Mesenchymal stem cell (in vitro differentiated cells and primary cell): Measurements from ENCODE around the gene CDH18.
A peak's percentile ranks its signal among the peaks of the same experiment; 100 is the strongest.

Source experiments
- DNase-seq: peaks from one replicate; pipeline ENCODE4 v3.0.0-alpha.2; 2013
- H2AFZ ChIP-seq: one replicate; pipeline ENCODE4 v1.6.1; 2013; ENCODE audit warnings: low read depth, mild to moderate bottlenecking, control low read depth, inconsistent platforms, low read length, moderate library complexity
- H2AK5ac ChIP-seq: 2 replicates; pipeline ENCODE4 v1.6.1; 2013; ENCODE audit warnings: low read length, moderate library complexity, mild to moderate bottlenecking, inconsistent platforms; ENCODE audit not compliant: severe bottlenecking
- H2BK120ac ChIP-seq: one replicate; pipeline ENCODE4 v1.6.1; 2013; ENCODE audit warnings: low read depth, mild to moderate bottlenecking, inconsistent platforms, low read length, moderate library complexity
- H2BK12ac ChIP-seq, 2 experiments: one replicate each; pipeline ENCODE4 v1.6.1; 2013; ENCODE audit warnings: inconsistent platforms in 2 of 2, low read length in 2 of 2, mild to moderate bottlenecking in 2 of 2, moderate library complexity in 2 of 2, control low read depth in 1 of 2
- H2BK15ac ChIP-seq: one replicate; pipeline ENCODE4 v1.6.1; 2013; ENCODE audit warnings: mild to moderate bottlenecking, low read depth, inconsistent platforms; ENCODE audit not compliant: poor library complexity, severe bottlenecking
- H2BK5ac ChIP-seq: 2 replicates; pipeline ENCODE4 v1.6.1; 2013; ENCODE audit warnings: low read depth, mild to moderate bottlenecking, low read length, control low read depth, inconsistent platforms; ENCODE audit not compliant: poor library complexity, severe bottlenecking
- H3K14ac ChIP-seq, 2 experiments: one replicate each; pipeline ENCODE4 v1.6.1; 2013; ENCODE audit warnings: inconsistent platforms in 2 of 2, low read length in 2 of 2, control low read depth in 1 of 2, mild to moderate bottlenecking in 1 of 2, moderate library complexity in 1 of 2
- H3K18ac ChIP-seq, 2 experiments: one replicate each; pipeline ENCODE4 v1.6.1; 2013; ENCODE audit warnings: inconsistent platforms in 2 of 2, low read length in 2 of 2, control low read depth in 1 of 2, low read depth in 1 of 2, mild to moderate bottlenecking in 1 of 2
- H3K23ac ChIP-seq, 2 experiments: one replicate each; pipeline ENCODE4 v1.6.1; 2013; ENCODE audit warnings: inconsistent platforms in 2 of 2, low read length in 2 of 2, mild to moderate bottlenecking in 2 of 2, moderate library complexity in 2 of 2, control low read depth in 1 of 2
- H3K27ac ChIP-seq: 2 replicates; pipeline ENCODE4 v1.5.1; 2013; ENCODE audit warnings: mild to moderate bottlenecking, moderate library complexity, low read length, control low read depth, inconsistent platforms; ENCODE audit not compliant: poor library complexity, severe bottlenecking
- H3K27me3 ChIP-seq, 2 experiments: 2 replicates each; pipeline versions ENCODE4 v1.6.1 to v1.7.0; 2013; ENCODE audit warnings: low read length in 2 of 2, mild to moderate bottlenecking in 2 of 2, moderate library complexity in 2 of 2, control low read depth in 1 of 2, inconsistent platforms in 1 of 2; ENCODE audit not compliant: control insufficient read depth in 1 of 2, insufficient read depth in 1 of 2
- H3K36me3 ChIP-seq, 2 experiments: 2 replicates each; pipeline versions ENCODE4 v1.6.1 to v1.7.0; 2013; ENCODE audit warnings: low read length in 2 of 2, control low read depth in 1 of 2, inconsistent platforms in 1 of 2, low read depth in 1 of 2, mild to moderate bottlenecking in 1 of 2; ENCODE audit not compliant: insufficient read depth in 2 of 2, control insufficient read depth in 1 of 2
- H3K4ac ChIP-seq, 2 experiments: one replicate each; pipeline ENCODE4 v1.6.1; 2013; ENCODE audit warnings: inconsistent platforms in 2 of 2, low read length in 2 of 2, mild to moderate bottlenecking in 2 of 2, moderate library complexity in 2 of 2, control low read depth in 1 of 2, low read depth in 1 of 2
- H3K4me1 ChIP-seq: 2 replicates; pipeline ENCODE4 v1.6.1; 2013; ENCODE audit warnings: low read depth, low read length, control low read depth; ENCODE audit not compliant: control insufficient read depth, insufficient read depth
- H3K4me2 ChIP-seq: 2 replicates; pipeline ENCODE4 v1.6.1; 2013; ENCODE audit warnings: low read length, mild to moderate bottlenecking, inconsistent platforms; ENCODE audit not compliant: poor library complexity, severe bottlenecking
- H3K4me3 ChIP-seq, 2 experiments: 2 replicates each; pipeline versions ENCODE4 v1.5.1 to v1.7.0; 2013; ENCODE audit warnings: low read length in 2 of 2, mild to moderate bottlenecking in 2 of 2, control low read depth in 1 of 2, low read depth in 1 of 2; ENCODE audit not compliant: insufficient read depth in 1 of 2
- H3K79me1 ChIP-seq: replicated peaks from 2 replicates; pipeline ENCODE4 v1.6.1; 2013; ENCODE audit warnings: mild to moderate bottlenecking, control low read depth, low read length, inconsistent platforms; ENCODE audit not compliant: poor library complexity, severe bottlenecking
- H3K9ac ChIP-seq: 2 replicates; pipeline ENCODE4 v1.7.0; 2013; ENCODE audit warnings: mild to moderate bottlenecking, low read length, moderate library complexity
- H3K9me3 ChIP-seq: 2 replicates; pipeline ENCODE4 v1.7.0; 2013; ENCODE audit warnings: mild to moderate bottlenecking, low read length; ENCODE audit not compliant: control insufficient read depth
- H4K8ac ChIP-seq: one replicate; pipeline ENCODE4 v1.6.1; 2013; ENCODE audit warnings: inconsistent platforms, mild to moderate bottlenecking, low read length, moderate library complexity
- H4K91ac ChIP-seq: one replicate; pipeline ENCODE4 v1.6.1; 2013; ENCODE audit warnings: mild to moderate bottlenecking, low read length, inconsistent platforms
- WGBS: methylation state at CpG from one replicate; pipeline ENCODE4 v1.1.7; 2013; ENCODE audit warnings: mixed read lengths; 5-methylcytosine and 5-hydroxymethylcytosine counted together

Gene CDH18

GRCh38 chr5:19927170-19927569 lies 60.8 kb downstream of the CDH18 start:
- H3K4me1 ChIP-seq = peaks cover 1% of the 10 kb centered on the region

GRCh38 chr5:19923742-19924141 lies 64.3 kb downstream of the CDH18 start:
- no peaks in the 10 kb centered on the region for H3K9me3 ChIP-seq
- no peak overlapping the region for H2AFZ ChIP-seq
- WGBS = no CpG with 5 or more reads among the region's 3 CpGs
- H3K14ac ChIP-seq = no peak overlapping the region
- peak; percentile 52 for DNase-seq
- no peak overlapping the region for H3K4me3 ChIP-seq
- H4K91ac ChIP-seq = no peak overlapping the region
- no peaks in the 10 kb centered on the region for H3K79me1 ChIP-seq
- H2BK120ac ChIP-seq = no peak overlapping the region
- H3K23ac ChIP-seq = no peak overlapping the region
- H2BK5ac ChIP-seq = no peak overlapping the region
- peak overlapping the region in 1 of 2 experiments; percentile 24 for H3K18ac ChIP-seq
- H2AK5ac ChIP-seq = no peak overlapping the region
- H4K8ac ChIP-seq = no peak overlapping the region
- no peaks in the 10 kb centered on the region for H3K27me3 ChIP-seq
- H3K27ac ChIP-seq = no peak overlapping the region
- H3K4me1 ChIP-seq = peaks cover 1% of the 10 kb centered on the region
- no peak overlapping the region for H2BK12ac ChIP-seq
- peak overlapping the region; percentile 5 for H3K9ac ChIP-seq
- H2BK15ac ChIP-seq = no peak overlapping the region
- H3K4ac ChIP-seq = no peak overlapping the region
- no peaks in the 10 kb centered on the region for H3K36me3 ChIP-seq
- H3K4me2 ChIP-seq = no peak overlapping the region

More at GRCh38 chr5:19927170-19927569, 60.8 kb downstream of the CDH18 start:
- no peak overlapping the region for H3K18ac ChIP-seq
- no peak overlapping the region for H3K27ac ChIP-seq
- no peak overlapping the region for H2BK120ac ChIP-seq
- WGBS = 50% methylated on average over 2 of the region's 2 CpGs
- no peaks in the 10 kb centered on the region for H3K79me1 ChIP-seq
- H4K91ac ChIP-seq = no peak overlapping the region
- H3K9ac ChIP-seq = peak overlapping the region; percentile 67
- no peak overlapping the region for H2BK5ac ChIP-seq
- no peak overlapping the region for H3K4ac ChIP-seq
- no peaks in the 10 kb centered on the region for H3K27me3 ChIP-seq
- no peak overlapping the region for H2AK5ac ChIP-seq
- no peak overlapping the region for H2BK12ac ChIP-seq
- H2AFZ ChIP-seq = no peak overlapping the region
- no peak overlapping the region for H2BK15ac ChIP-seq
- H3K23ac ChIP-seq = no peak overlapping the region
- H3K36me3 ChIP-seq = no peaks in the 10 kb centered on the region
- peak; percentile 38 for DNase-seq
- no peak overlapping the region for H4K8ac ChIP-seq
- H3K9me3 ChIP-seq = no peaks in the 10 kb centered on the region
- no peak overlapping the region for H3K14ac ChIP-seq
- H3K4me2 ChIP-seq = no peak overlapping the region
- H3K4me3 ChIP-seq = no peak overlapping the region

- Histone ChIP-seq H3K4me3 (no peak overlapping the region), H3K27ac (no peak overlapping the region), H2BK5ac (no peak overlapping the region), H2BK120ac (no peak overlapping the region), H4K8ac (no peak overlapping the region), H2BK12ac (no peak overlapping the region), H3K4ac (no peak overlapping the region), H2AFZ (no peak overlapping the region), H3K9me3 (no peaks in the 10 kb centered on the region), H2BK15ac (no peak overlapping the region), H3K9ac (no peak overlapping the region), H4K91ac (no peak overlapping the region), H3K23ac (no peak overlapping the region), H3K18ac (no peak overlapping the region), H3K4me2 (no peak overlapping the region), H3K79me1 (no peaks in the 10 kb centered on the region), H3K27me3 (no peaks in the 10 kb centered on the region), H3K36me3 (no peaks in the 10 kb centered on the region), H3K4me1 (no peaks in the 10 kb centered on the region), H2AK5ac (no peak overlapping the region), H3K14ac (no peak overlapping the region)
- WGBS = no CpG with 5 or more reads among the region's 4 CpGs
- DNase-seq = no peak
Measured at GRCh38 chr5:19920761-19921160, 67.2 kb downstream of the CDH18 start.

- Histone ChIP-seq H2BK12ac (no peak overlapping the region), H3K27me3 (no peaks in the 10 kb centered on the region), H3K9me3 (no peaks in the 10 kb centered on the region), H4K8ac (no peak overlapping the region), H3K18ac (no peak overlapping the region), H2AFZ (no peak overlapping the region), H2BK5ac (no peak overlapping the region), H3K9ac (no peak overlapping the region), H3K4me1 (no peaks in the 10 kb centered on the region), H3K4me2 (no peak overlapping the region), H4K91ac (no peak overlapping the region), H3K4ac (no peak overlapping the region), H2BK120ac (no peak overlapping the region), H3K4me3 (no peak overlapping the region), H2AK5ac (no peak overlapping the region), H2BK15ac (no peak overlapping the region), H3K14ac (no peak overlapping the region), H3K23ac (no peak overlapping the region), H3K79me1 (no peaks in the 10 kb centered on the region), H3K27ac (no peak overlapping the region), H3K36me3 (no peaks in the 10 kb centered on the region)
- no peak for DNase-seq
- WGBS = 100% methylated on average over 1 of the region's 3 CpGs
Measured at GRCh38 chr5:19918780-19919179, 69.2 kb downstream of the CDH18 start.
